ENCODE data around the gene PRR5L.

The PRR5L gene

GRCh38 chr11:36427079-36427478 is 131.0 kb downstream of the PRR5L start:
- Histone ChIP-seq H3K27ac (ENCODE audit: low read depth, low read length) (no peak overlapping the region), H3K9me3 (ENCODE audit: control insufficient read depth, insufficient read depth, low read length) (no peaks in the 10 kb centered on the region), H3K4me1 (ENCODE audit: control insufficient read depth, insufficient read depth, low read length) (0 out of 2 replicates have a peak, but pooled peaks cover 2% of the 10 kb centered on the region), H3K27me3 (ENCODE audit: control insufficient read depth, insufficient read depth, low read length) (no peaks in the 10 kb centered on the region), H3K4me3 (ENCODE audit: low read depth, low read length) (no peak overlapping the region), H3K36me3 (ENCODE audit: control insufficient read depth, insufficient read depth, low read length) (no peaks in the 10 kb centered on the region), H3K9ac (ENCODE audit: low read depth, low read length) (no peak overlapping the region)

GRCh38 chr11:36427876-36428275 is 131.8 kb downstream of the PRR5L start:
- Histone ChIP-seq H3K27ac (ENCODE audit: low read depth, low read length) (no peak overlapping the region), H3K27me3 (ENCODE audit: control insufficient read depth, insufficient read depth, low read length) (no peaks in the 10 kb centered on the region), H3K4me3 (ENCODE audit: low read depth, low read length) (no peak overlapping the region), H3K9ac (ENCODE audit: low read depth, low read length) (no peak overlapping the region), H3K4me1 (ENCODE audit: control insufficient read depth, insufficient read depth, low read length) (no peaks in the 10 kb centered on the region), H3K9me3 (ENCODE audit: control insufficient read depth, insufficient read depth, low read length) (no peaks in the 10 kb centered on the region), H3K36me3 (ENCODE audit: control insufficient read depth, insufficient read depth, low read length) (no peaks in the 10 kb centered on the region)

DNA sequence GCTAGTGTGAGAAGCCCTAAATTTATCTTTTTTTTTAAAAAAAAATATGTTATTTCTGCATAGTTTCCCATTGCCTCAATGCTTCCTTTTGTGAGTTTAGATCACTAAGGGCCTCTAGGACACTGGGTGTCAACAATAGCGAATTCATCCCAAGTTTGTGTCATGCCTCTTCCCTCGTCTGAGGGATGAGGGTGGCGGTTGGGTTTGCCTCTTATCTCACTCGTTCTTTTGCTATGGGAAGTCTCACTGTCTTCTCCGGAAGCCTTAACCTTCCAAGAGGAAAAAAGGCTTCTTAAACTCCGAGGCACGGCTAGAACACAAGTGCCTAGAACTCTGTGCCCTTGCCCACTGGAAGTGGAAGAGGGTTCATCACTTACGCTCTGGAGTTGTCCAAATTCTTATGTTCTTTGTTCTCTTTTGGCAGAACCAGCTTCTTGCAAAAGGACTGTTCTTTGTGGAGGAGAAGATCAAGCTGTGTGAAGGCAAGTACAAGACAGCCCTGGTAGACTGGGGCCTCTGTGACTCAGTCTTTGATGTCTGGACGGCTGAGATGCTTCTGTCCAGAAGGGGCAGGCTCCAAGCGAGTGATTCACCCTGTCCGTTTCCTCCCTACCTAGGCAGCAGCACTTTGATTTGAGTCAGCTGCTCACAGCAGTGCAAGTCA is 135.5 kb downstream of the PRR5L start:
- H3K4me1 ChIP-seq (ENCODE audit: control insufficient read depth, insufficient read depth, low read length) = no peaks in the 10 kb centered on the region
- H3K9me3 ChIP-seq (ENCODE audit: control insufficient read depth, insufficient read depth, low read length) = no peaks in the 10 kb centered on the region
- H3K9ac ChIP-seq (ENCODE audit: low read depth, low read length) = no peak overlapping the region
- no peak overlapping the region for H3K27ac ChIP-seq (ENCODE audit: low read depth, low read length)
- H3K27me3 ChIP-seq (ENCODE audit: control insufficient read depth, insufficient read depth, low read length) = no peaks in the 10 kb centered on the region
- no peaks in the 10 kb centered on the region for H3K36me3 ChIP-seq (ENCODE audit: control insufficient read depth, insufficient read depth, low read length)
- no peak overlapping the region for H3K4me3 ChIP-seq (ENCODE audit: low read depth, low read length)

GRCh38 chr11:36432093-36432469 is 136.0 kb downstream of the PRR5L start:
- Histone ChIP-seq H3K9me3 (ENCODE audit: control insufficient read depth, insufficient read depth, low read length) (no peaks in the 10 kb centered on the region), H3K27me3 (ENCODE audit: control insufficient read depth, insufficient read depth, low read length) (no peaks in the 10 kb centered on the region), H3K36me3 (ENCODE audit: control insufficient read depth, insufficient read depth, low read length) (no peaks in the 10 kb centered on the region), H3K4me3 (ENCODE audit: low read depth, low read length) (no peak overlapping the region), H3K4me1 (ENCODE audit: control insufficient read depth, insufficient read depth, low read length) (no peaks in the 10 kb centered on the region), H3K27ac (ENCODE audit: low read depth, low read length) (no peak overlapping the region), H3K9ac (ENCODE audit: low read depth, low read length) (no peak overlapping the region)

GRCh38 chr11:36432738-36433137 is 136.7 kb downstream of the PRR5L start:
- Histone ChIP-seq H3K27ac (ENCODE audit: low read depth, low read length) (no peak overlapping the region), H3K9ac (ENCODE audit: low read depth, low read length) (no peak overlapping the region), H3K9me3 (ENCODE audit: control insufficient read depth, insufficient read depth, low read length) (no peaks in the 10 kb centered on the region), H3K4me1 (ENCODE audit: control insufficient read depth, insufficient read depth, low read length) (no peaks in the 10 kb centered on the region), H3K4me3 (ENCODE audit: low read depth, low read length) (no peak overlapping the region), H3K36me3 (ENCODE audit: control insufficient read depth, insufficient read depth, low read length) (no peaks in the 10 kb centered on the region), H3K27me3 (ENCODE audit: control insufficient read depth, insufficient read depth, low read length) (no peaks in the 10 kb centered on the region)

DNA sequence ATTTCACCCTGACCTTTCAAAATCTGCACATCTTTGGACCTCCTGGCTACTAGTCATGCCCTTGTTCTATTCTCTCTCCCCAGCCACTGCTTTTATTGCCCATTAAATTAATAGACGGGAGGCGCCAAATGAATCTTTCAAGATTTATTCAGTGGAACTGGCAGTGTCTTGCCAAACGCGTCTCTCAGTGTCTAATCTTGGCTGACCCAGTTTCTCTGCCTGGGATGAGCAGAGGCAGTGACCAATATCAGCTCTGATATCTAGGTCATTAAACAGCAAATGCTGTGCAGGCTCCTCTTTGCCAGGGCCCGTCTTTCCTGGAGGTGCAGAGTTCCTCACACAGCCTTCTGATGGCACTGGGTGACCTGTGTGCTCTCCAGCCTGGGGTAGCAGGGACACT is 140.0 kb downstream of the PRR5L start:
- Histone ChIP-seq H3K9ac (ENCODE audit: low read depth, low read length) (no peak overlapping the region), H3K4me1 (ENCODE audit: control insufficient read depth, insufficient read depth, low read length) (no peaks in the 10 kb centered on the region), H3K9me3 (ENCODE audit: control insufficient read depth, insufficient read depth, low read length) (no peaks in the 10 kb centered on the region), H3K36me3 (ENCODE audit: control insufficient read depth, insufficient read depth, low read length) (no peaks in the 10 kb centered on the region), H3K27me3 (ENCODE audit: control insufficient read depth, insufficient read depth, low read length) (no peaks in the 10 kb centered on the region), H3K27ac (ENCODE audit: low read depth, low read length) (no peak overlapping the region), H3K4me3 (ENCODE audit: low read depth, low read length) (no peak overlapping the region)

- Histone ChIP-seq H3K9me3 (ENCODE audit: control insufficient read depth, insufficient read depth, low read length) (no peaks in the 10 kb centered on the region), H3K36me3 (ENCODE audit: control insufficient read depth, insufficient read depth, low read length) (no peaks in the 10 kb centered on the region), H3K9ac (ENCODE audit: low read depth, low read length) (no peak overlapping the region), H3K27me3 (ENCODE audit: control insufficient read depth, insufficient read depth, low read length) (no peaks in the 10 kb centered on the region), H3K4me3 (ENCODE audit: low read depth, low read length) (no peak overlapping the region), H3K4me1 (ENCODE audit: control insufficient read depth, insufficient read depth, low read length) (no peaks in the 10 kb centered on the region), H3K27ac (ENCODE audit: low read depth, low read length) (no peak overlapping the region)
Measured at GRCh38 chr11:36436589-36436988, 140.5 kb downstream of the PRR5L start.

DNA sequence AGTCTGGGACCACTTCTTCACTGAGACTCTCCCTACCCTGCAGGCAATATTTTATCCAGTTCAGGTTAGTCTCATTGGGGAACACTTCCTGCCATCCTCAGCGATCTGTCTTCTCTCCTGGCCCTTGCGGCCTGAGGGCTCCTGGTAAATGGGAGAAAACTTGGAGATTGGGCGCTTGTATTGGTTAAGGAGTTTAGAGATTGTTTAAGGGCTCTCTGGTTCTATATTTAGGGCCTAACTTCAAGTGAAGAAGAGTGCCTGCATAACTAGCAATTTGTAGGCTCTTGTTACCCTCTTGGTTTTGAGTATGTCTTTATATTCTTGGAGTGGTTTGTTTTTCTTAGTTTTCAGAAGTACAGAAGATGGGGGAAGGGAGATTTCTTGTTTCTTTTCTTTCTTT is 141.3 kb downstream of the PRR5L start:
- Histone ChIP-seq H3K9ac (ENCODE audit: low read depth, low read length) (no peak overlapping the region), H3K27ac (ENCODE audit: low read depth, low read length) (no peak overlapping the region), H3K9me3 (ENCODE audit: control insufficient read depth, insufficient read depth, low read length) (no peaks in the 10 kb centered on the region), H3K27me3 (ENCODE audit: control insufficient read depth, insufficient read depth, low read length) (no peaks in the 10 kb centered on the region), H3K4me3 (ENCODE audit: low read depth, low read length) (no peak overlapping the region), H3K4me1 (ENCODE audit: control insufficient read depth, insufficient read depth, low read length) (no peaks in the 10 kb centered on the region), H3K36me3 (ENCODE audit: control insufficient read depth, insufficient read depth, low read length) (no peaks in the 10 kb centered on the region)

DNA sequence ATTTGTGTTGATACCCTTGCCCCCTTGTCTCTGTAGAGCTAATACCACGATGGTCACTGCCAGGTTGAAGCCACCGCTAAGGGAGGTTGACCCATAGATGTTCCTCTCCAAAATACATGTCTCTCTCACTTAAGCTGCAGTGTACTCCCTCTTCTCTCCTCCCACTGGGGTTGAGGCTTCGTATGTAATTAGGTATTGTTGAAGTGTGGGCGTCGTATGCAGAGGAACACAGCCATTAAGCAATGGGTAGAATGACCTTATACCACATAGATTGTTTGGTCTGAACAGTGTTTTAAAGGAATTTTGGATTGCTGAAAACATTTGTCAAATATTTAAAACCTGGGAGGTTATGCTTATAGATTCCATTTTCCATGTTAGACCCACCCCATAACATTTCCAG is 142.0 kb downstream of the PRR5L start:
- Histone ChIP-seq H3K9me3 (ENCODE audit: control insufficient read depth, insufficient read depth, low read length) (no peaks in the 10 kb centered on the region), H3K27me3 (ENCODE audit: control insufficient read depth, insufficient read depth, low read length) (no peaks in the 10 kb centered on the region), H3K9ac (ENCODE audit: low read depth, low read length) (no peak overlapping the region), H3K36me3 (ENCODE audit: control insufficient read depth, insufficient read depth, low read length) (no peaks in the 10 kb centered on the region), H3K4me1 (ENCODE audit: control insufficient read depth, insufficient read depth, low read length) (no peaks in the 10 kb centered on the region), H3K27ac (ENCODE audit: low read depth, low read length) (no peak overlapping the region), H3K4me3 (ENCODE audit: low read depth, low read length) (no peak overlapping the region)

GRCh38 chr11:36441610-36442208 is 145.6 kb downstream of the PRR5L start:
- H3K9me3 ChIP-seq (ENCODE audit: control insufficient read depth, insufficient read depth, low read length) = no peaks in the 10 kb centered on the region
- H3K36me3 ChIP-seq (ENCODE audit: control insufficient read depth, insufficient read depth, low read length) = no peaks in the 10 kb centered on the region
- no peak overlapping the region for H3K27ac ChIP-seq (ENCODE audit: low read depth, low read length)
- H3K27me3 ChIP-seq (ENCODE audit: control insufficient read depth, insufficient read depth, low read length) = no peaks in the 10 kb centered on the region
- no peak overlapping the region for H3K9ac ChIP-seq (ENCODE audit: low read depth, low read length)
- no peak overlapping the region for H3K4me3 ChIP-seq (ENCODE audit: low read depth, low read length)
- H3K4me1 ChIP-seq (ENCODE audit: control insufficient read depth, insufficient read depth, low read length) = no peaks in the 10 kb centered on the region

- 0 out of 2 replicates have a peak, but pooled peaks cover 3% of the 10 kb centered on the region for H3K36me3 ChIP-seq (ENCODE audit: control insufficient read depth, insufficient read depth, low read length)
- no peak overlapping the region for H3K9ac ChIP-seq (ENCODE audit: low read depth, low read length)
- H3K4me3 ChIP-seq (ENCODE audit: low read depth, low read length) = no peak overlapping the region
- no peaks in the 10 kb centered on the region for H3K27me3 ChIP-seq (ENCODE audit: control insufficient read depth, insufficient read depth, low read length)
- H3K9me3 ChIP-seq (ENCODE audit: control insufficient read depth, insufficient read depth, low read length) = no peaks in the 10 kb centered on the region
- no peaks in the 10 kb centered on the region for H3K4me1 ChIP-seq (ENCODE audit: control insufficient read depth, insufficient read depth, low read length)
- H3K27ac ChIP-seq (ENCODE audit: low read depth, low read length) = no peak overlapping the region
Measured at GRCh38 chr11:36443661-36444060, 147.6 kb downstream of the PRR5L start.
